ENCODE results near the gene UQCRH.
"Not testable (repeated sequence)": the region's sequence is repeated elsewhere in the genome, so short reads cannot be mapped to it uniquely, and the experiment has no call there.

Gene UQCRH

DNA sequence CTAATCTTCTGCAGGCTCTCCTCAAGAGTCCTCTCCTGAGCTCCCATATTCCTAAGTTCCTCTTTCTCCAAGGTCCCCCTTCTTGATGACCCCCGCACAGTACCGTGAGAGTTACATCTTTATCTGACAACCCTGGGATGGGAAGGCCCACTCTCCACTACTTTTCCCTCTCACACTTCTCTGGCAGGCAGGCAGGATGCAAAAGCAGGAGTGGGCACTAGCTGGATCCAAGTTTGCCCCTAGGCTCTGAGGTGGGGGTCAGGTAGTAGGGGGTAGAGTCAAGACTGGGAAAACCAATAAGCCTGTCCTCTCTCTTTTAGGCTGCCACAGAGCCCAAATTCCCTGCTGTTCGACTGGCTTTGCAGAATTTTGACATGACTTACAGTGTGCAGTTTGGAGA, 41.0 kb downstream of the UQCRH start:
- TF ChIP-seq, protein P1, sequence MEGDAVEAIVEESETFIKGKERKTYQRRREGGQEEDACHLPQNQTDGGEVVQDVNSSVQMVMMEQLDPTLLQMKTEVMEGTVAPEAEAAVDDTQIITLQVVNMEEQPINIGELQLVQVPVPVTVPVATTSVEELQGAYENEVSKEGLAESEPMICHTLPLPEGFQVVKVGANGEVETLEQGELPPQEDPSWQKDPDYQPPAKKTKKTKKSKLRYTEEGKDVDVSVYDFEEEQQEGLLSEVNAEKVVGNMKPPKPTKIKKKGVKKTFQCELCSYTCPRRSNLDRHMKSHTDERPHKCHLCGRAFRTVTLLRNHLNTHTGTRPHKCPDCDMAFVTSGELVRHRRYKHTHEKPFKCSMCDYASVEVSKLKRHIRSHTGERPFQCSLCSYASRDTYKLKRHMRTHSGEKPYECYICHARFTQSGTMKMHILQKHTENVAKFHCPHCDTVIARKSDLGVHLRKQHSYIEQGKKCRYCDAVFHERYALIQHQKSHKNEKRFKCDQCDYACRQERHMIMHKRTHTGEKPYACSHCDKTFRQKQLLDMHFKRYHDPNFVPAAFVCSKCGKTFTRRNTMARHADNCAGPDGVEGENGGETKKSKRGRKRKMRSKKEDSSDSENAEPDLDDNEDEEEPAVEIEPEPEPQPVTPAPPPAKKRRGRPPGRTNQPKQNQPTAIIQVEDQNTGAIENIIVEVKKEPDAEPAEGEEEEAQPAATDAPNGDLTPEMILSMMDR (IDR thresholded peaks at IDR 0.05; ENCODE audit: insufficient read depth, low read depth, low read length, missing control alignments), result no peak
- H3K4me3 ChIP-seq (ENCODE audit: low read depth, low read length), result no peak overlapping the region

GRCh38 chr1:46345281-46345680, 41.8 kb downstream of the UQCRH start:
- no peak for DNase-seq (ENCODE audit: low read depth)
- TF ChIP-seq, protein P1 (IDR thresholded peaks at IDR 0.05; ENCODE audit: insufficient read depth, low read depth, low read length, missing control alignments), result no peak
- no peak overlapping the region for H3K4me3 ChIP-seq (ENCODE audit: low read depth, low read length)

More for the DNA sequence above, 41.0 kb downstream of the UQCRH start:
- DNase-seq (ENCODE audit: low read depth), result no peak

DNA sequence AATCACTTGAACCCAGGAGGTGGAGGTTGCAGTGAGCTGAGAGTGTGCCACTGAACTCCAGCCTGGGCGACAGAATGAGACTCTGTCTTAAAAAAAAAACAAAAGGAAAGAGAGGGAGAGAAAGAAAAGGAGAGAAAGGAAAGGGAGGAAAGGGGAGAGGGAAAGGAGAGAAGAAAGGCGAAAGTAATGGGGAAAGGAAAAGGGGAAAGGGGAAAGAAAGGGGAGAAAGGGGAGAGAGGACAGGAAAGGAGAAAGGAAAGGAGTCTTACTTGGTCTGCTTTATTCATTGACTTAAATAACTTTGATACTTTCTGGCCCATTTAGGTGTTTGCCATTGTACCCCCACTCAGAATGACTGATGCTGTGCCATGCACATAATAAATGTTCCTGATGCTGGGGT, 48.9 kb downstream of the UQCRH start:
- no peak overlapping the region for H3K4me3 ChIP-seq (ENCODE audit: low read depth, low read length)
- no peak for DNase-seq (ENCODE audit: low read depth)
- TF ChIP-seq, protein P1 (IDR thresholded peaks at IDR 0.05; ENCODE audit: insufficient read depth, low read depth, low read length, missing control alignments), result no peak

- H3K4me3 ChIP-seq (ENCODE audit: low read depth, low read length); DNase-seq (ENCODE audit: low read depth): not testable (repeated sequence)
These were observed 52.4 kb downstream of the UQCRH start for GRCh38 chr1:46355920-46356319.

DNA sequence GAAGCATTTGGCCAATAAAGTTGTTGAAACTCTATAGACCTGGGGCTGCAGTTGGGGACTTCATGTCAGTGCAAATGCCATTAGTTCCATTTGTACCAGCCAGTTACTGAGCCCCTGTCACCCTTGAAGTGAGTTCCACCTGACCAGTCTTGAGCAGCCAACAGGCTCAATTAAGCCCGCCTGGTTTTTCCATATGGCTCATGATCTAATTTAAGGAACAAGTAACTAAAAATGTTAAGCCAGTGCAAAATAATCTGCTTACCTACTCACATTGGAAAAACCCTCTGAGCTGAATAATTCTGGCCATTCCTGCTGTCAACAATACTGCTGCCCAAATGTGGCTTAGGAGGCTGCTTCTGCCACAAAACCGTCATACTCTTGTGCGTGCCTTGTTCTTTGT, 58.7 kb downstream of the UQCRH start:
- DNase-seq (ENCODE audit: low read depth), result no peak
- no peak overlapping the region for H3K4me3 ChIP-seq (ENCODE audit: low read depth, low read length)
- TF ChIP-seq, protein P1 (IDR thresholded peaks at IDR 0.05; ENCODE audit: insufficient read depth, low read depth, low read length, missing control alignments), result no peak

DNA sequence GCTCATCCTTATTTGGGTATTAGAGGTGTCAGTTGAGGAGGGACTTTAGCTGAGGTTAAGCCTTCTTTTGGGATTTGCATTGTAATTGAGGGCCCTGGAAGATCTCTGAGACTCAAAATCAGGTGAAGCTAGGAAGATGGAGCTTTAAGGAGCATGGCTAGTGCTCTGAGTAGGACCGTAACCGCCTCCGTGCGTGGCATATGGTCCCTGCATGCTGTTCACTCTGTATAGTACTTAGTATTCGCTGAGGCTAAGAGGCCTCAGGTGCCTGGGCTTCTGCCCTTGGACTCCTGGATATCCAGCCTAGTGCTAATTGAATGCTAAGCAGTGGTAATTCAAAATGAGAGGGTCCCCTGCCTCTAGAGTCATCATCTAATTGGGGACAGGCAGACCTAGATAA, 59.6 kb downstream of the UQCRH start:
- no peak overlapping the region for H3K4me3 ChIP-seq (ENCODE audit: low read depth, low read length)
- TF ChIP-seq, protein P1 (IDR thresholded peaks at IDR 0.05; ENCODE audit: insufficient read depth, low read depth, low read length, missing control alignments), result no peak
- no peak for DNase-seq (ENCODE audit: low read depth)

- TF ChIP-seq, protein P1 (IDR thresholded peaks at IDR 0.05; ENCODE audit: insufficient read depth, low read depth, low read length, missing control alignments), result no peak
- DNase-seq (ENCODE audit: low read depth), result no peak
These were observed 61.1 kb downstream of the UQCRH start for GRCh38 chr1:46364612-46365011.

GRCh38 chr1:46365796-46366195, 62.3 kb downstream of the UQCRH start:
- not testable (repeated sequence) for DNase-seq (ENCODE audit: low read depth); H3K4me3 ChIP-seq (ENCODE audit: low read depth, low read length)

More at GRCh38 chr1:46364612-46365011, 61.1 kb downstream of the UQCRH start:
- no peak overlapping the region for H3K4me3 ChIP-seq (ENCODE audit: low read depth, low read length)

Measured in GM12865 (cell line).